Activated naive CD4-positive, alpha-beta T cell treated with anti-CD3 and anti-CD28 coated beads for 36 hours (primary cell): Measurements from ENCODE around the gene PARL. TPM values are rescaled to one million over a fixed set of nuclear protein-coding genes. Genes with fewer than 3 reads are reported as not detected.

Source experiments
- CTCF ChIA-PET: fragments of 350-600 bp; sonication (Branson Sonifier 250); formaldehyde crosslinking; loops from one replicate; lab custom pipeline; 2021; ENCODE audit warnings: antibody characterized with exemption; lab: Charles Lee
- DNase-seq: peaks from one replicate; pipeline ENCODE4 v3.0.0-alpha.2; 2020
- H3K27ac Mint-ChIP-seq: one replicate; pipeline ENCODE4 v1.8.0; 2021; ENCODE audit warnings: mild to moderate bottlenecking, mixed read lengths
- H3K27me3 Mint-ChIP-seq: one replicate; pipeline ENCODE4 v1.8.0; 2021; ENCODE audit warnings: low read depth, mixed read lengths
- H3K36me3 Mint-ChIP-seq: one replicate; pipeline ENCODE4 v1.8.0; 2021; ENCODE audit warnings: low read depth, mixed read lengths
- H3K4me1 Mint-ChIP-seq: one replicate; pipeline ENCODE4 v1.8.0; 2021; ENCODE audit warnings: low read depth, mixed read lengths
- H3K4me3 Mint-ChIP-seq: one replicate; pipeline ENCODE4 v1.8.0; 2021; ENCODE audit warnings: mild to moderate bottlenecking, moderate library complexity, mixed read lengths
- H3K9me3 Mint-ChIP-seq: one replicate; pipeline ENCODE4 v1.8.0; 2021; ENCODE audit warnings: mixed read lengths
- intact Hi-C: fragments of 100-400 bp; cut with micrococcal nuclease; formaldehyde crosslinking; loops from one replicate; pipeline ENCODE4 v1.15.1; 2023
- total RNA-seq, 2 experiments: library from RNA; stranded (reverse); gene quantifications; one replicate each; pipeline ENCODE4 v1.2.3, GENCODE V29; 2021

PARL gene
- total RNA-seq, 2 experiments from 2014 or later, result 92.0 to 92.8 TPM

DNA sequence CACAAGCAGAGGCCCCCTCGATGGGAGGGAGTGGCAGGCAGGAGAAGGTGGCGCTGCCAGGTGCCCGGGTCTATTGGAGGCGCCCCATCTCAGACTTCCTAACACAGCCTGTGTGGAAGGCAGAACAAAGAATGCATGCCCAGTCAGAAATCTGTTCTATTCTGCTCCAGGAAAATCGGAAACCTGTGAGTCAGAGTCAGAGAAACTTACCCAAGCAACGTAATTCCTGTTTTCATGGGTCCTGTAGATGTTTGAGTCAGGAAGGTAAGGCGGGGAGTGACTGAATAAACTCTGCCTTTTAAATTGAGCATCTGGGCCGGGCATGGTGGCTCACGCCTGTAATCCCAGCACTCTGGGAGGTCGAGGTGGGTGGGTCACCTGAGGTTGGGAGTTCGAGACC lies 73.0 kb downstream of the PARL start:
- CTCF ChIA-PET, result no interaction called here
- Mint-ChIP-seq H3K27me3 (no peaks in the 10 kb centered on the region), H3K27ac (no peak overlapping the region), H3K36me3 (peaks cover 32% of the 10 kb centered on the region), H3K4me1 (peaks cover 4% of the 10 kb centered on the region), H3K4me3 (no peak overlapping the region), H3K9me3 (no peaks in the 10 kb centered on the region)
- intact Hi-C loops, result no loop called here
- DNase-seq, result no peak

DNA sequence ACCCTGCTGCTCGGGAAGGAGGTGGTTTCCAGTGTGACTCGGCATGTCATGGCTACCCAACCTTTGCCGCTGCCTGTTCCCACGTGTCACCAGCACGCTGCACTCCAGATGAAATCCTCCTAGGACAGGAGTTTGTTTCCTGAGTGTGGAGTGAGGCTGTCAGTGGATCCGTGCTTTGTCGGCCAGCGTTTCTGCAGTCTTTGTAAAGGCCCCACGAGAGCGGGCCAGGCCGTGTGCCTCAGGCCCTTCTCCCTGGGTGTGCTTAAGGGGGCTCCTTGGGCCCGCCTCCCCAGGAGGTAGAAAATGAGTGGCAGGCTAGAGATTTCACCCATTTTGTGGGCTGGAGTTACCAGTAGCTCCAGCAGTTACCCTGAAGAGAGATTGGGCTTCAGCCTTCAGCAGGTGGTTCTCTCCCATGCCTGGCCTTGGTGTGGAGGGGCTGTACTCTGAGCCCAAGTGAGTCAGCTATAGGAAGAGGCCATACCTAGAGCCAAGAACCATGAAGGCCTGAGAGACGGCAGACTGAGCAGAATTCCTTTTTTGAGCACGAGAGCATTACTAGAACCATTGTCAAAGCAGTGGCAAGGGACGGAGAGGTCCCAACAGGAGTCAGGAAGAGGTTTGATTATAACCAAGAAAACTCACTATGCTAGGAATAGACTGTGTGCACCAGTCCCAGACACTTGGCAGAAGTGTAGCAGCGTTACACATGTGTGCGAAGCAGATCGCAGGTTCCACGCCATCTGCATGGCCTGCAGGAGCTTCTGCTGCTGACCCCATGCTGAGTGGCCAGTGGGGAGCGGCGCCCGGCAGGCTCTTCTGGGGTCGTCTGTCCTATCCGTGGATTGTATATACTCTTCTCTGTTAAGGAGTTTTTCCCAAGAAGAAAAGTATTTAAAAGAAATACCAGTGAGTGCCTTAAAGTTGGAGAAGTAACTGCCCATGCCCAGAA lies 73.8 kb downstream of the PARL start:
- CTCF ChIA-PET, result no interaction called here
- H3K4me3 Mint-ChIP-seq, result no peak overlapping the region
- H3K27me3 Mint-ChIP-seq, result no peaks in the 10 kb centered on the region
- peaks cover 4% of the 10 kb centered on the region for H3K4me1 Mint-ChIP-seq
- intact Hi-C loops, result no loop called here
- no peak overlapping the region for H3K27ac Mint-ChIP-seq
- peaks cover 28% of the 10 kb centered on the region for H3K36me3 Mint-ChIP-seq
- H3K9me3 Mint-ChIP-seq, result no peaks in the 10 kb centered on the region
- DNase-seq, result no peak

DNA sequence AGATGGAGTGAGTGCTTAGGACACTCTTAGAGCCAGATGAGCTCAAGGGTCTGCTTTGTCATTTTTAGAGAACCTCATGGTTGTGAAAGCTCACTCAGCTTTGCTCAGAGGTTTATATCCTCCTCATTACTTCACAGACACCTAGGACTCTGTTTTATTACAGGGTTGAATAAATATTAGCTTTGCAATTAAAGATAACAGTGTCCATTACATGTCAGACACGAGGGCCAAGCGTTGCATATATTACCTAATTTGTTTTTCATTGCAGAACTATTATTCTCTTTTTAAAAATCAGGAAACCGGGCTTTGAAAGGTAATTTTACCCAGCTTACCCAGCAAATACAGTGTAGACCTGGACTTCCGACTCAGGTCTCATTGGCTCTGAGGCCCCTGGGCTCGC lies 75.4 kb downstream of the PARL start:
- Mint-ChIP-seq H3K4me3 (no peak overlapping the region), H3K27me3 (no peaks in the 10 kb centered on the region), H3K27ac (no peak overlapping the region), H3K4me1 (no peaks in the 10 kb centered on the region), H3K9me3 (no peaks in the 10 kb centered on the region), H3K36me3 (peaks cover 30% of the 10 kb centered on the region)
- intact Hi-C loops, result no loop called here
- DNase-seq, result no peak
- CTCF ChIA-PET, result interaction anchor here (0.5 to 0.6 kb wide), 2 partner anchors 146 to 500 kb away, joined by 3 read pairs; no protein-coding TSS in a partner anchor

DNA sequence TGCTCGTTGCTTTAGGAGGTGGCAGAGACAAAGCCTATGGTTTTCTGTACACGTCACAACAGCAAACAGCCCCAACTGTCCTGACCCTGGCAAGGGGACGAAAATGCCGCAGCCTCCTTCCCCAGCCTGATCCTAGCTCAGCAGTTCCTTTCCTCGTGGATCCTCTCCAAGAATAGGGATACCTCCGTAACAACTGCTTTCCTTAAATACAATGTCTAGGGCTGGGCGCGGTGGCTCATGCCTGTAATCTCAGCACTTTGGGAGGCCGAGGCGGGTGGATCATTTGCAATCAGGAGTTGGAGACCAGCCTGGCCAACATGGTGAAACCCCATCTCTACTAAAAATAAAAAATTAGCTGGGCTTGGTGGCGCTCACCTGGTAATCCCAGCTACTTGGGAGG lies 76.3 kb downstream of the PARL start:
- H3K9me3 Mint-ChIP-seq, result no peaks in the 10 kb centered on the region
- H3K4me3 Mint-ChIP-seq, result no peak overlapping the region
- DNase-seq, result no peak
- H3K4me1 Mint-ChIP-seq, result no peaks in the 10 kb centered on the region
- CTCF ChIA-PET, result no interaction called here
- H3K36me3 Mint-ChIP-seq, result peaks cover 35% of the 10 kb centered on the region
- intact Hi-C loops, result no loop called here
- no peaks in the 10 kb centered on the region for H3K27me3 Mint-ChIP-seq
- H3K27ac Mint-ChIP-seq, result no peak overlapping the region

DNA sequence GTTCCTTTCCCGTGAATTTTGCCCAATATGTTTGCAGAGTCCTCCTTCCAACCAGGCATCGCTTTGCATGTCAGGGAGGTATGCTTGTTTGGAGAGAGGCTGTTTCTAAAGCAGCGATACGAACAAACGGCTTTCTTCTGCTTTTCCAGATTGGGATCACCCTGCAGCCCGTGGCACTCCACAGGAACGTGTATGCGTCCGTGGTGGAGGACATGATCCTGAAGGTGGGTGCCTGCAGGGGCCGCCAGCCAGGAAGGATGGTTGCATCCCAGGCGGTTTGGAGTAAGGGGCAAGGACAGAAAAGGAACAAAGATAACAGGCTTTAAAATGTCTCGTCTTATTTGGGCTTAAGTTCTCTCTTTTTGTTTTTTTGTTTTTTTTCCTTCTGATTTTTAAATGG lies 76.8 kb downstream of the PARL start:
- Mint-ChIP-seq H3K27me3 (no peaks in the 10 kb centered on the region), H3K27ac (no peak overlapping the region), H3K36me3 (peaks cover 37% of the 10 kb centered on the region), H3K9me3 (no peaks in the 10 kb centered on the region), H3K4me3 (no peak overlapping the region), H3K4me1 (no peaks in the 10 kb centered on the region)
- intact Hi-C loops, result no loop called here
- no peak for DNase-seq
- CTCF ChIA-PET, result no interaction called here

DNA sequence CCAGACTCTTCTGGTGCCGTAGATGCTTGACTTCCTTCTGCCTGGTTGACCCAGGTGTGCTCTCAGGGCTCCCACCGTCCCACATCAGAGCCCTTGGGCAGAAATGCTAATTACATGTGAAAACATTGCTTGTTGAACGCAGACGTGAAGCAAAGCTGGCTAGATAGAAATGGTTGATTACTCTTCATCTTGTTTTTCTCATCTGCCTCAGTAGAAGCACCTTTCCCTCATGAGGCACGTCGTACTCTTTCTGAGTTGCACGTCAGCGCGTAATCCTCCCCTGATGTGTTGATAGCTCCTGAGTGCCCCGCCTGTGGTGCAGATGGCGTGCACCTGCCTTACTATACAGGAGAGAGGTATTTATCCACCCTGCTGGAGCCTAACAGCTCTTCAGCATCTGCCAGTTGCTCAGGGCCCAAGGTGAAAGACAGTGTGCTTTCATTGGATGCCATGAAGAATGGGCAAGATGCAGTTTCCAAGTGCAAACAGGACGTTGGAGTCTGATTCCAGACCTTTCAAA lies 77.4 kb downstream of the PARL start:
- Mint-ChIP-seq H3K27me3 (no peaks in the 10 kb centered on the region), H3K27ac (no peak overlapping the region), H3K4me3 (no peak overlapping the region), H3K36me3 (peaks cover 38% of the 10 kb centered on the region), H3K4me1 (no peaks in the 10 kb centered on the region), H3K9me3 (no peaks in the 10 kb centered on the region)
- CTCF ChIA-PET, result no interaction called here
- DNase-seq, result no peak
- intact Hi-C loops, result no loop called here

DNA sequence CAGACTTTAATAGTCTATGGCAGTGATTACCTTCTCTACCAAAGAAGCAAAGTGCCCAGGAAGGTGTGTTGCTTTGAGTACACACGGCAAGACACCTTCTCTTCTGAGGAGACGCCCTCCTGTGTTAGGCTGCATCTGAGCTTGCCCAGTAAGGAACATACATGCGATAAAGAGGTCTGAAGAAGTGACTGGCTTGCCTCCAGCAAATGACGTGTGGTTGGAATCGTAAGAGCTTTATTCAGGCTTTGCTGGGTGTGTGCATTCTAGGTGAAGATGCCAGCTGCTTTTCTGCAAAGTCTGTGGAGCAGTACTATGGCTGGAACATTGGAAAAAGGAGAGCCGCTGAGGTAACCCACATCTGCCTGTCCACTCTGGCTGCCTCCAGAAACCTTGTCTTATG lies 81.7 kb downstream of the PARL start:
- no peaks in the 10 kb centered on the region for H3K27me3 Mint-ChIP-seq
- H3K4me1 Mint-ChIP-seq, result no peaks in the 10 kb centered on the region
- DNase-seq, result no peak
- H3K9me3 Mint-ChIP-seq, result no peaks in the 10 kb centered on the region
- H3K4me3 Mint-ChIP-seq, result no peak overlapping the region
- CTCF ChIA-PET, result no interaction called here
- H3K36me3 Mint-ChIP-seq, result peaks cover 37% of the 10 kb centered on the region
- intact Hi-C loops, result no loop called here
- no peak overlapping the region for H3K27ac Mint-ChIP-seq

DNA sequence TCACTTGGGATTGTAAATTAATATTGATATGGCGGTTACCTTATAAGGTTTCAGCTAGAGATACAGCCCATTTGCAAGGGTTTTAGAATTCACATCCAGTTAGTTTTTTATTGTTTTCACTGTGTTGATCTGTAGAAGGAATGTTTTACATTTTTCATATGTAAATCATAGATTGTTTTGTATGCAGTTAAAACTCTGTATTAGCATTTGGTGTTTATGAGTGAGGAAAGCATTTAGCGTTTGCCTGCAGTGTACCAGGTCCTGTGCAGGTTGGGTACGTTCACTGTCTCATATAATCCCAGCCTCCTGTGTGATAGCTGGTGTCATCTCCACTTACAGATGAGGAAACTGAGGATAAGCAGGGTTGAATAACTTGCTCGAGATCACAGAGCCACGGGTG lies 83.1 kb downstream of the PARL start:
- CTCF ChIA-PET, result no interaction called here
- H3K4me3 Mint-ChIP-seq, result no peak overlapping the region
- no peaks in the 10 kb centered on the region for H3K9me3 Mint-ChIP-seq
- peaks cover 31% of the 10 kb centered on the region for H3K36me3 Mint-ChIP-seq
- DNase-seq, result no peak
- no peaks in the 10 kb centered on the region for H3K4me1 Mint-ChIP-seq
- H3K27me3 Mint-ChIP-seq, result no peaks in the 10 kb centered on the region
- no peak overlapping the region for H3K27ac Mint-ChIP-seq
- intact Hi-C loops, result no loop called here

DNA sequence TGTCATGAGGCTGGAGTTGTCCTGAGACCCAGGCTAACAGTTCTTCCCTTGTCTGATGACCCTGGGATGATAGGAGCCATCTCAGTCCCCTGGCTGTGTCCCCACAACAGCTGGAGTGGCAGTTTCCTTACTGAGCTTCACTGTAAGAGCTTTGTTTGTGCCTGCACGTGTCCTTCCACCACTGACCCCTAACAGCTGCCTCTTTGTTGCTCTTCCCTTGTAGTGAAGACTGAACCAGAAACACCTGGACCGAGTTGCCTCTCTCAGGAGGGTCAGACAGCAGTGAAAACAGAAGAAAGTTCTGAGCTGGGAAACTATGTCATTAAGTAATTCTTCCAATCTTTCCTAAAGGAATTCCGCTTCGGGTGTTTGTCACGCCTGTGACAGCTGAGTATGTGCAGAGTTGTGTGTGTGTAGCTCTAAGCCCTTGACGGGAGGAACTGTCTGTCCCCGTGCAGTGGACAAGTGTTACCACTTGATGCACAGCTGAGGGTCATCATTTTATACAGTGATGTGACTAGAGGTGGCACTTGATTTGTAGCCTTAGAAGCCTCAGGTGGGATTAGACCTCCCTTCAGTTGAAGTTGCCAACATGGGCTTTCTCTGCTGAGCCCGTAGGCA lies 84.3 kb downstream of the PARL start:
- no peaks in the 10 kb centered on the region for H3K4me1 Mint-ChIP-seq
- no peaks in the 10 kb centered on the region for H3K9me3 Mint-ChIP-seq
- no peak overlapping the region for H3K27ac Mint-ChIP-seq
- peaks cover 33% of the 10 kb centered on the region for H3K36me3 Mint-ChIP-seq
- DNase-seq, result no peak
- CTCF ChIA-PET, result no interaction called here
- no peaks in the 10 kb centered on the region for H3K27me3 Mint-ChIP-seq
- H3K4me3 Mint-ChIP-seq, result no peak overlapping the region
- intact Hi-C loops, result no loop called here

DNA sequence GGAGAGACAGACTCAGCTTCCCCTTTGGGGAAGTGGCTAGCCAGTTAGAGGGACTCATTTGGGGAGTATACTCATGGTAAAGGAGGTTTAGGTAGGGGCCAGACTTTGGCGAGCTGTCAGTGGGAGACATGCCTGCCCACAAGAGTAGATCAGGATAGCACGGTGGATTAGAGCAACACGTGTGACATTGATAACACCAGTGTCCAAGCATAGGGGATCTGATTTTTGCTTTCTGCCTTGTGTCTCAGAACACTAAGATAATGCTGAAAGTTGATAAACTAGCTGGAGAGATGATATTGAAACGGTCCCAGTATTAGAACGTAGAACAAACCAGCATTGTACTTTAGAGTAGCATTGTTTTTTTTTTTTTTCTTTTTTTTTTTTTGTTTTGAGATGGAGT lies 85.2 kb downstream of the PARL start:
- H3K36me3 Mint-ChIP-seq, result peaks cover 34% of the 10 kb centered on the region
- intact Hi-C loops, result no loop called here
- H3K4me1 Mint-ChIP-seq, result no peaks in the 10 kb centered on the region
- CTCF ChIA-PET, result no interaction called here
- no peaks in the 10 kb centered on the region for H3K9me3 Mint-ChIP-seq
- no peaks in the 10 kb centered on the region for H3K27me3 Mint-ChIP-seq
- DNase-seq, result no peak
- H3K27ac Mint-ChIP-seq, result no peak overlapping the region
- H3K4me3 Mint-ChIP-seq, result no peak overlapping the region

DNA sequence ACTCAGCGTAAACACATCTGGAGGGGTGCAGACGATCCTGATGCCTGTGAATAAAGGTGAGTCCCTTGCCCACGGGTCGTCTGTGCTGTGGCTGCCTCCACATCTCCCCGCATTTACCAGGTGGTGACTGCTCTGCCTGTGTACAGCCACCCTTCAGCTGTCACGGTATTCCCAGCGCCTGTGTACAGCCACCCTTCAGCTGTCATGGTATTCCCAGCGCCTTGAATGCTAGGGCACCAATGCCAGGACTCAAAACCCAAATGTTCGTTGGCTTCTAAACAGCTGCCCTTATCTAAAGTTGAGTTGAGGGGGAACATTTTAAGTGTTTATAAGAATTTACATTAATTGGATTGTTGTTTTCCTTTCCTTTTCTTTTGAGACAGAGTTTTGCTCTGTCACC lies 86.7 kb downstream of the PARL start:
- Mint-ChIP-seq H3K27me3 (no peaks in the 10 kb centered on the region), H3K36me3 (peaks cover 35% of the 10 kb centered on the region), H3K9me3 (no peaks in the 10 kb centered on the region), H3K4me3 (no peak overlapping the region), H3K27ac (no peak overlapping the region), H3K4me1 (no peaks in the 10 kb centered on the region)
- CTCF ChIA-PET, result interaction anchor here (0.6 kb wide), 1 partner anchor 15 kb away, joined by 3 read pairs; no protein-coding TSS in a partner anchor
- DNase-seq, result no peak
- intact Hi-C loops, result no loop called here

DNA sequence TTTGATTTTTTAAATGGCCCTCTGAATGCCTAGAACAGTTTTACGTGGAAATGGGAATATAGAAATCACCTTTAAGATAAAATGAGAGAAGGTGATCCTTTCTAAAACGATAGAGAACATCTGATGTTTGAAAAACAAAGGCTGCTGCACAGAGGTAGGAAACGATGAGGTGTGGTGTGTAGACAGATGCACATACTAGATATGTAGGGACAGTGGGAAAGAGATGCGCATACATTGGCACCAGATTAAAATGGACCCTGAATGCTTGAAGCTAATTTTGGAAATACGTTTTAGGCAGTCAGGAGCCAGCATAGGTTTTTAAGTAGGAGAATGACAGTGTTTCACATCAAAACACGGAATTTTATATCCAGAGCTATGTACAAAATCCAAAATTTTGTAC lies 88.3 kb downstream of the PARL start:
- no peak for DNase-seq
- intact Hi-C loops, result no loop called here
- H3K27ac Mint-ChIP-seq, result no peak overlapping the region
- CTCF ChIA-PET, result interaction anchor here (0.6 to 1.3 kb wide), 2 partner anchors 88 to 326 kb away, joined by 3 to 4 read pairs; partner anchors contain the start of gene PARL
- H3K9me3 Mint-ChIP-seq, result no peaks in the 10 kb centered on the region
- H3K4me3 Mint-ChIP-seq, result no peak overlapping the region
- no peaks in the 10 kb centered on the region for H3K4me1 Mint-ChIP-seq
- no peaks in the 10 kb centered on the region for H3K27me3 Mint-ChIP-seq
- H3K36me3 Mint-ChIP-seq, result peaks cover 39% of the 10 kb centered on the region
